Measurements from ENCODE around the gene TRMO.

TRMO gene

GRCh38 chr9:97859346-97859745 lies 63.0 kb downstream of the TRMO start:
- H3K27ac ChIP-seq = no peak overlapping the region
- no peak for TF ChIP-seq CTCF (IDR thresholded peaks at IDR 0.05)
- no peak for TF ChIP-seq ZFX (IDR thresholded peaks at IDR 0.05; ENCODE audit: borderline replicate concordance)

DNA sequence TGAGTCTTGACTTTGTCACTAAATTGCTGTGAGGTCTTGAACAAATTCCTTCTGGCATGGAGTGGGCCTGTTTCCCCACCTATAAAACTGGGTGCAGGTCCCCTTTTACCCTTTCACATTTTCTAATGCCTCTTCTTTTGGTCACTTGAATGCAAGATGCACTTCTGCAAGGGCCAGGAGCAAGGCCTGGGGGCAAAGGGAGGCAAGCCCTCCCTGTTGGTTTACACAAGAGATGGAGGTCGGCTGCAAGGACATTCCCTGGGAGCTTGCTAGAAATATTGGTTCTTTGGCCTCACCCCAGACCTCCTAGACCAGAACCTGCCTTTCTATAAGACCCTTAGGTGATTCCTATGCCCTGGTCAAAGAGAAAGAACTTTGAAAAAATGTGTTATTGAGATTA lies 63.5 kb downstream of the TRMO start:
- TF ChIP-seq ZFX (IDR thresholded peaks at IDR 0.05; ENCODE audit: borderline replicate concordance) (no peak), CTCF (IDR thresholded peaks at IDR 0.05) (no peak)
- H3K27ac ChIP-seq = no peak overlapping the region

GRCh38 chr9:97858393-97858713 lies 63.9 kb downstream of the TRMO start:
- no peak for TF ChIP-seq CTCF (IDR thresholded peaks at IDR 0.05)
- TF ChIP-seq ZFX (IDR thresholded peaks at IDR 0.05; ENCODE audit: borderline replicate concordance) = no peak
- H3K27ac ChIP-seq = no peak overlapping the region

GRCh38 chr9:97857606-97858392 lies 64.5 kb downstream of the TRMO start:
- TF ChIP-seq CTCF (IDR thresholded peaks at IDR 0.05) = no peak
- TF ChIP-seq ZFX (IDR thresholded peaks at IDR 0.05; ENCODE audit: borderline replicate concordance) = no peak
- no peak overlapping the region for H3K27ac ChIP-seq

DNA sequence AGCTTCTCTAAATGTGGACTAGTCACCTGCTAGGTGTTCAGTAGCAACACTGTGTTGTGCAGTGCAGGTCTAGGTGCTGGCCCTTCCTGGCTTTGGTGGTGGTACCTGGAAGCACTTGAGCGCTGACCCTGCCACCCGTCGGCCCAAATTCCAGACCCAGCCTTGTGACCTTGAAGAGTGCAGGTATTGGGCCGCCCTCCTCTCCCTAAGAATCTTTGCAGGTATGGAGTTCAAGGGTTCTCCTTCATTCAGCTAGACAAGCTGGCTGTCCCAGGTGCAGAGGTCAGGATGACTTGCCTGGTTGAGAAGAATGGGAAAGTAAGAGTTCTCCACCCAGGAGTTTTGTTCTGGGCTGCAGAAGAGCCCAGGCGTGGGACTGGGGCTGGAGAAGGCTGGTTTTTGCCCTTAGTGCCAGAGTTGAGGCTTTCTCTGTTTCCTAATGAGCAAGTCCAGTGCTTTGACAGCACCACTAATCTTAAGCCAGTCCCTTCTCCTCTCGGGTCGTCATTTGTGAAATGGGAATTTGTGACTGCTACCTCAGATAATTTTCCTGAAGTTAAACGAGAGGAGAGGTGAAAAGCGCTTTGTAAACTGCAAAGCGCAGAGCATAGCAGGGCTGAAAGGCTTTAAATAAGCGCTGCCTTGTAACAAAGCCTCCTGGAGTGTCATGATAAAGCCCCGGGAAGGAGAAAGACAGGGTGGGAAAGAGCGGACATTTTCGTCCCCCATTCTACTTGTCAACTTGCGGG lies 65.3 kb downstream of the TRMO start:
- no peak overlapping the region for H3K27ac ChIP-seq
- TF ChIP-seq ZFX (IDR thresholded peaks at IDR 0.05; ENCODE audit: borderline replicate concordance) (no peak), CTCF (IDR thresholded peaks at IDR 0.05) (no peak)

- no peak for TF ChIP-seq CTCF (IDR thresholded peaks at IDR 0.05)
- no peak overlapping the region for H3K27ac ChIP-seq
Measured at GRCh38 chr9:97855899-97856298, 66.4 kb downstream of the TRMO start.

- TF ChIP-seq CTCF (IDR thresholded peaks at IDR 0.05) (no peak), ZFX (IDR thresholded peaks at IDR 0.05; ENCODE audit: borderline replicate concordance) (no peak)
- H3K27ac ChIP-seq = no peak overlapping the region
Measured at GRCh38 chr9:97855486-97855875, 66.8 kb downstream of the TRMO start.

All from 22Rv1 (cell line).